Embryonic facial prominence (tissue), 1 donor: Measurements from ENCODE around the gene RICTOR.

Experiments used
- DNase-seq: peaks from one replicate; pipeline ENCODE4 v3.0.0-alpha.2; 2016; ENCODE audit errors: extremely low spot score

The RICTOR gene

DNA sequence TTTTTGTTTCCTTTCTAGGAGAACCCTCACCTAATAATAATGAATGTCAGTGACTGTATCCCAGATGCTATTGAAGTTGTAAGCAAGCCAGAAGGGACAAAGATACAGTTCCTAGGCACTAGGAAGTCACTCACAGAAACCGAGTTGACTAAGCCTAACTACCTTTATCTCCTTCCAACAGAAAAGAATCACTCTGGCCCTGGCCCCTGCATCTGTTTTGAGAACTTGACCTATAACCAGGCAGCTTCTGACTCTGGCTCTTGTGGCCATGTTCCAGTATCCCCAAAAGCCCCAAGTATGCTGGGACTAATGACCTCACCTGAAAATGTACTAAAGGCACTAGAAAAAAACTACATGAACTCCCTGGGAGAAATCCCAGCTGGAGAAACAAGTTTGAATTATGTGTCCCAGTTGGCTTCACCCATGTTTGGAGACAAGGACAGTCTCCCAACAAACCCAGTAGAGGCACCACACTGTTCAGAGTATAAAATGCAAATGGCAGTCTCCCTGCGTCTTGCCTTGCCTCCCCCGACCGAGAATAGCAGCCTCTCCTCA is 141.3 kb downstream of the RICTOR start:
- DNase-seq: no peak

DNA sequence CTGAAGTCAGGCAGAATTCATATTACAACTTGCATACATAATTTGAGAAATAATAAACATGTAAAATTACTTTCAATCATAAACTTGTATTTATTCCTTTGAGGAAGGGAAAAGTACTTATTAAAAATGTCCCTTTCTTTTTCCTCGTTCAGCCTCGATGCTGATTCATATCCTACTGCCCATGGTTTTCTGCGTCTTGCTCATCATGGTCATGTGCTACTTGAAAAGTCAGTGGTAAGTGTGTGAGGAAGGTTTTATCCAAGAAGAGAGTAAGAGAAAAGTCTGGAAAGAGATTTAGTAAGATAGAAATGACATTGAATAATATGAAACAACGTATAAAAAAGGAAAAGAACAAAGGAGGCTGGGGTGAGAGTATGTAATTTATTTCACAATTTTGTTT is 142.5 kb downstream of the RICTOR start:
- no peak for DNase-seq

DNA sequence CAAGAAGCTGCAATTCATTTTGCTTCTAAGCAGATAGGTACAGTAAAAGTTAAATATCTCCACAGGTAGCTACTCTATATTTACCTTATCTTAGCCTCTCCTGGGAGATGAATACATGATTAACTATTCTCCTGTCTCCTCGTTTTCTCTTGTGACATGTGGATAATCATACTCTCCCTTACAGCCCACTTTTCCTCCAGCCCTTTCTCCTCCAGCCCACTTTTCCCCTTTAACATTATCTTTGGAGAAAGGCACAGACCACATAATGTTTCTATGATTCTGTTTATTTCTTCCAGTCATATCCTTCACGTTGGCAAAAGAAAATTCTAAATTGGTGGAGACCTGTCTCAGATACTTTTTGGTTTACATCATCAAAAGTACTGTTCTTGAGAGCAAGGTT is 144.4 kb downstream of the RICTOR start:
- DNase-seq: no peak

DNA sequence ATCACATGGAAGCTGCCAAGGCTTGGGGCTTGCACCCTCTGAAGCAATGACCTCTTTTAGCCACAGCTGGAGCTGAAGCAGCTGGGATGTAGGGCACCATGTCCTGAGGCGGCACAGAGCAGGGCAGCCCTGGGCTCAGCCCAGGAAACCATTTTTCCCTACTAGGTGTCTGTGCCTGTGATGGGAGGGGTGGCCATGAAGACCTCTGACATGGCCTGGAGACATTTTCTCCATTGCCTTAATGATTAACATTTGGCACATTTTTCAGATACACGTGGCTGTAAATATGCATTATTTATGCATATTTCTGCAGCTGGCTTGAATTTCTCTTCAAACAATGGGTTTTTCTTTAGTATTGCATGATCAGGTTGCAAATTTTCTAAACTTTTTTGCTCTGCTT is 146.7 kb downstream of the RICTOR start:
- DNase-seq: no peak

DNA sequence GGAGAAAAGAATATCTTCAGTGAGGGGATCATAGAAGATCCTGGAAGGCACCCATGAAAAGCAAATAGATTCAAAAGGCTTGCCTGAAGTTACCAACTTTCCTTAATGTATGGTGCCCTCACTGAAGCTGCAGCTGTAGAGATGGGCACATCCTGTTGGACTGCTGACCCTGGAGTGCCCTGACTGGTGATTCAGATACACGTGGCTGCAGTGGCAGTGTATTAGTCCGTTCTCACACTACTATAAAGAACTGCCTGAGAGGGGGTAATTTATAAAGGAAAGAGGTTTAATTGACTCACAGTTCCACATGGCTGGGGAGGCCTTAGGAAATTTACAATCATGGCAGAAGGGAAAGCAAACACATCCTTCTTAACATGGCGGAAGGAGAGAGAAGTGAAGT is 148.1 kb downstream of the RICTOR start:
- no peak for DNase-seq

DNA sequence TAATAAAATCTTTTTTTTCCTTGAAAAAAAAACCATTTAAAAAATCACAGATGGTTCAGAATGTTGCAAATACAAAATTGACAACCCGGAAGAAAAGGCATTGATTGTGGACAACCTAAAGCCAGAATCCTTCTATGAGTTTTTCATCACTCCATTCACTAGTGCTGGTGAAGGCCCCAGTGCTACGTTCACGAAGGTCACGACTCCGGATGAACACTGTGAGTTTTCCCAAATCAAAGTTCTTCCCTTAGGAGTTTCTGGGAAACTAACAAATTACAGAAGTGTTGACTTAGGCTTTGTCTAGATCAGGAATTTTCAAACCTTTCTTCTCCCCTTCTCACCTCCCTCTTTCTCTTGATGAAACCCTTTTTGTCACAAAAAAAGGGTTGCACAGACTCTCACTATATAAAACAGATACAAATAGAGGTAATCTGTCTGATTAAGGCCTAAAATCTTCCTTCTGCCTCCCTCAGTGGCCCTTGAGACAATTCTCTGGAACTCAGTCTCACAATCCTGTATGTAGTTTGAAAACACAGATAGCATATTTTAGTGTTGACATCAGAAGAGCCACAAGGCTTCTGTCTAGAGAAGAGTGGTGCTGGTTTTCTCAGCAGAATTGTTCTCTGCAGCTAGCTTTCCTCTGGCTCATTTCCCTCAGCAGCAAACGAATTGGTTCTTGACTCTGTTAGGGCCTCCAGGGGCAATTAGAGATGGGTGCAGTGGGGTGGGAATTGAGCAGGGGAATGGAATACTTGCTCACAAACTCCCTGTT is 148.9 kb downstream of the RICTOR start:
- no peak for DNase-seq

DNA sequence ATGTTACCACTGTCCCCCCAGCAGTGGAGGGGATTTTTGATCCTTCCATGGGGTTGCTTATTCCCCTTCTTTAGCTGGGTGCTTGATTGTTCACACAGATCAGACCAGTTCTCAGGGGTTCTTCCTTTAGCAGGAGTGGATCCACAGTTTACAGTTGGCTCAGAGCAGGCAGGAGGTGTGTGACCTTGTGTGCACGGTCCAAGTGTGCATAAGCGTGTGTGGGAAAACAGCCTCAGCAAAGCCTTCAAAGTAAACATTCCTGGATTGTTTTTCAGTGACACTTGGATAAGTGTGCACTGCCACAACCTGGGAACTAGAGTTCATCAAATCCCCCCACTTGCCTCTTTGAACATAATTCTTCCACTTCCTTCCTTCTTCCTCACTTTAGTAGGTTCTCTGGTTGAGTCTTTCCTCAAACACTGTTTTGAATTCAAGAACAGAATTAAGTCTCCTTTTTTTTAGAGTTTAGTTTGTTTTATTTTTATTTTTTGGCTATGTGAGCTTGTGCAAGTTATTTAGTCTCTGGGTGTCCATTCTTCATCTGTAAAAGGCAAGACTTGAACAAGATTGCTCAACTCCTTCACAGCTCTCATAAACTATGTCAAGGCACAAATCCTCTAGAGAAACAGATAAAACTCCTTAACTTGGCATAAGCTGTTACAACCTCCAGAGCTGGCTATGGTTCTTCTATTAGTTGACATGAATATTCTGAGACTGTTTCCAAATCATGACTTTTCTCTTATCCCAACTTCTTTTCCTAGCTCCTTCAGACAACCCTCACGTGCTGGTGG is 150.3 kb downstream of the RICTOR start:
- no peak for DNase-seq

DNA sequence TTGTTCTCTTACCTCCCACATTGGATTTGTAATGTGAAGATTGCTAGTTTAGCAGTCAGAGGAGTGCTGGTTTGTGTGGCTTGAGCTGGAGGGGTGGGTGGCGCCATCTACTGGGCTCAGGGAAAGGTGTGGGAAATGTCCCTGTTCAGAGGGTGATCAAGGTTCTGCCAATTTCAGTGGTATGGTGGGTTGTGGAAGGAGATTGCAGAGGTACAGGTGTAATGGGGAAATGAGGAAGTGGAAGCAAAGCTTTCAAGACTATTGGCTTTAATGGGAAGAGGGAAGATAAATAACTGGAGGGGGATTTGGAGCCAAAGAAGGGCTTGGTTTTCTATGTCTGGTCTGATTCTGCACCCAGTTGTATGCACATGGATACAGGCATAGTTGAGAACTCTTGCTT is 152.0 kb downstream of the RICTOR start:
- no peak for DNase-seq

DNA sequence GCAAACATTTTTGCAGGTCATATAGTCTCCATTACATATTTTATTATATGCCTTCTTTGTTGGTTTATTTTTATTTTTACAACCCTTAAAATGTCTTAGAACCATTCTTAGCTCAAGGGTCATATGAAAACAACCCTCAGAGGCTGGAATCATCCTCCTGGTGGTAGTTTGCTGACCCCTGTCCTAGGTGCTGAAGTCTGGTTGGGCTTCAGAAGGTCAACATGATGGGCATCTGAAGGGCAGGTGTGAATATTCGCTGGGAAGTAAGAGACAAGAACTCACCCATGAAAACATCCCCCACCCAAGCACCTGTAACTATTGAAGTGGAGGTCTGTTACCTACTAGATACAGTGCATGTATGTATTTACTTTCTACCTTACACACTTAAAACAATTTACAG is 153.0 kb downstream of the RICTOR start:
- DNase-seq: no peak

DNA sequence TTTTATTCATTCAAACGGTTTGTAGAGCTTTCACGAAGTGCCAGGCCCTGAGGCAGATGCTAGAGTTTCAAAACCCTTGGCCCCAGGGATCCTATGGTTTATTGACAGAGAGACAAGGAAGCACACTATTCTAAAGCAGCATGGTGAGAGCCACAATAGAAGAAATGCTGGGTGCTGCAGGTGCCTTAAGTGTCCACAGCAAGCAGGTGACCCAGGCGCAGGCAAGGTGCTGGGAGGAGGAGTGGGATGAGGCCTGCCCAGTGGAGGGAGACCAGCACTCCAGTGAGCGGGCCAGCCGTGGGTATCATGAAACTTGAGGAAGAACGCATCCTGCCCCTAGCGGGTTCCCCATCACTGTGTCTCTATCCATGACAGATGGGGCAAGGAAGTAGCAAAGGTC is 157.4 kb downstream of the RICTOR start:
- DNase-seq: no peak

DNA sequence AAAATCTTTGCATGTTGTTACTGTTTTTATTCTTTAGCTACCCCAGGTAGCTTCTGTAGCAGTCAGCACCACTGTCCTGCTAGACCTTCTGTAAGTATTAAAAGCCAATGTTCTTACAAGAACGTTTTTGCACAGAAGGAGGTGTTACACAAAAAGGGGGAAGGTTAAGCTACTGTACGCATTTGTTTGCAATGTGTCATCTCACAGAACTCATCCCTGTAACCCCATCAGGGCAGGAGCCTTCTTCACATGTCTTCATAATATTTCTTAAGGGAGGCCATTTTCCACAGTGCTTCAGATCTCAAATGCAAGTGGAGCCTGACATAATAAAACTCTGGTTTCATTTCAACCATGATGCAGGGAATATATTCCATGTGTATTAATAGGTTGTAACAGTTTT is 160.5 kb downstream of the RICTOR start:
- DNase-seq: no peak

DNA sequence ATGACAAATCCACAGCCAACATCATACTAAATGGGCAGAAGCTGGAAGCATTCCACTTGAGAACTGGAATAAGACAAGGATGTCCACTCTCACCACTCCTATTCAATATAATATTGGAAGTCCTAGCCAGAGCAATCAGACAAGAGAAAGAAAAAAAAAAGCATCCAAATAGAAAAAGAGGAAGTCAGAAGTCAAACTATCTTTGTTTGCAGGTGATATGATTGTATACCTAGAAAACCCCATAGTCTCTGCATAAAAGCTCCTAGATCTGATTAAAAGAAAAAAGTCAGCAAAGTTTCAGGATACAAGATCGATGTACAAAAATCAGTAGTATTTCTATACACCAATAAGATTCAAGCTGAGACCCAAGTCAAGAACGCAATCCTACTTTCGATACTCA is 162.3 kb downstream of the RICTOR start:
- no peak for DNase-seq

DNA sequence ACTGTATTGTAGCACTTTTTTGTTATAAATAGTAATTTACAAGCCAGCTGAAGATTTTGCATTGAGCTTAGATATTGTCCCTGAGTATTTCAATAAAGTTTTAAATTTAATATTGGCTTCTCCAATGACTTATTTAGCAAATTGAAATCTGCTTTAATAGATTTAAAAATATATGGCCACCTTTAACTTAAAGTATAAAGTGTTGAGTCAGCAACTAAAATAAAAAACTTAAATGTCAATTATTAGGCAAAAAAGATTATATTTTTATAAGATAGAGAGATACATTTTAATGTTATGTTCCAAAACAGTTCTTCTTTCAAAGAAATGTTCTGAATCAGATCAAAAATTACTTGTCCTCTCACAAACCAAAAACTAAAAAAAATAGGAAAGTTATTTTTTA is 167.7 kb downstream of the RICTOR start:
- no peak for DNase-seq

DNA sequence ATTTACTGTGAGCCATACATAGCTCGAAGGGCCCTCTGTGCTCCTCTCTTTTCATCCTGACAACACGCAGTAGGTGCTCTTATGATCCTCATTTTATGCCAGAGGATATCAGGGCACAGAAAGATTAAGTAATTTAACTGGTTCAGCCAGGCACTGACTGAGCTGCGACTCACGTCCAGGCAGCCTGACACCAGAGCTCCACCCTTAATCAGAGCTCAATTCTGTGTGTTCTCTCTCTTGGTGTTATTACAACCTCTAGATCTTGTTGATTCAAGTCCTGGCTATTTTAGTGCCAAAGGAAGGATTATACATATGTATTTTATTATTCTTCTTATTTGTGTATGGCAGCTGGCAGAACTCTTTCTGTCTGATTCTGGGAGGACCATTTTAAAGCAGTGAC is 168.7 kb downstream of the RICTOR start:
- DNase-seq: no peak

DNA sequence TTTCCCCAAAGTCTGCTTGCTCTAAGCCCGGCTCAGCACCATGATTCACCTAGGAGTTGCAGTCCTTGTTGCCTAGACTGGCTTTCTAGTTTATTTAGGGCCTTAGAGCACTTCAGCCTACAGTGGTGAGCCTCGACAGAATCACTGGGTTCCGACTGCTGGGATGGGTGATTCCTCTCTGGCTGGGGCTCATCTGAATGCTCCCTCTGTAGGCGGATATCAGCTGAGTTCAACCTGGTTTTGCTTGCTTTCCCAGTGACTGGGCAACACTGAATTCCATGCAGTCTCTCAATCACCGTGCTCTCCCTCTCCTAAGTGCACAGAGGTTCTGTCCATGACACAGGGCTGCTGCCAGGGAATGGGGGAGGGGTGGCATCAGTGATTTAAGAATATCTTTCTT is 174.3 kb downstream of the RICTOR start:
- no peak for DNase-seq

DNA sequence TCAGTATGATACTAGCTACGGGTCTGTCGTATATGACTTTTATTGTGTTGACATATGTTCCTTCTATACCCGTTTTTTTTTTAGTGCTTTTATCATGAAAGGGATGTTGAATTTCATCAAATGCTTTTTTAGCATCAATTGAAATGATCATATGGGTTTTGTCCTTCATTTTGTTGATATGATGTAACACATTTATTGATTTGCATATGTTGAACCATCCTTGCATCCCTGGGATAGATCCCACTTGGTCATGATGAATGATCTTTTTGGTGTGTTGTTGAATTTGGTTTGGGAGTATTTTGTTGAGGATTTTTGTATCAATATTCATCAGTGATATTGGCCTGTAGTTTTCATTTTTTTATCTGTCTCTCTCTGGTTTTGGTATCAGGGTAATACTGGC is 177.4 kb downstream of the RICTOR start:
- no peak for DNase-seq

DNA sequence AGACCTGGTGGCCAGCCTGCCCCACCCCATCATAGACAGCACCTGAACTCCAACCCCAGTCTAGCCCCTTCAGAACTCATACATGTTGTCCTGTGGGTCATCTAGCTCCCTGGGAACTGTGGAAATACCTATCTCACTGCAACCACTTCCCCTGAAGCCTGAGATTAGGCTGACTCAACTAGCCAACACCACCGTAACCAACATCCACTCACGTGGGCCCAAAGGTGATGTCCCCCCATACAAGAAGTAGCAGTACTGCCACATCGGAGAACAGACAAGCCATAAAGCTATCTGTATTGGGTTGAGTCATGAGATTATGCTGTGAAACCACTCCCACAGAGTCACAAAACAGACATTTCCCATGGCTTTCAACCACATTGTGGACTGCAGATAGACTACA is 181.8 kb downstream of the RICTOR start:
- DNase-seq: no peak

DNA sequence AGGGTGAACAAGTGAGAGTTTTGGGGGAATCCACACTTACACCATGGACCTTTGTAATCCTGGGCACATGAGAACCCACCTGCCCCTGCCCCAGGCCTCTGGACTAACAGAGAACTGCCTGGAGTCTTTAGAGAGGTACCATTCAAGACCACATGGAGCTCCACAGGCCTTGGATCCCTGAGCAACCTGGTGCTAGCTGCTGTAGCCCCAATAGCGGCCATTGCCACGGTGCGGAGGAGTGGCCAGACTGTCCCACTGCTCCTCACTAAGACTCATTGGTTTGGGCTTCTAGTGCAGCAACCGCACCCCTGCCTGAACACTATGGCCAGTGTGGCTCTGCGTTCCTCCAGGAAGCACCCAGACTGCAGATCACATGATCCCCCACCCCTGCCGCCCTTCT is 182.6 kb downstream of the RICTOR start:
- DNase-seq: no peak

DNA sequence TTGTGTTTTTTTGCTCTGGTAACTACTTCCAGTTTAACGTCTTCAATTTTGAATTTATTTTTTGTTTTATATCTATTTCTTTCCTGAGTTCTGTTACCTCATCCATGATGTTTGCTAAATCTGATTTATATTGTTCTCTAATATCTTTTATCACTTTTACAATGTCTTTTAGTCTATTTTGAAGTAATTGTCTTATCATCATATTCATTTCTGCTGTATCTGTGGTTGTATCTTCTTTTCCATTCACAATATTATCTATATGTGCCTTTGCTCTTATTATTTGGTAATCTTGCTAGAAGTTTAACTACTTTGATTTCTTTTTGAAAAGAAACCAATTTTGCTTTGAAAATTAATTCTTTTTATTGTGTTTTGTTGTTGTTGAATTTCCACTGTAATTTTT is 184.8 kb downstream of the RICTOR start:
- no peak for DNase-seq

DNA sequence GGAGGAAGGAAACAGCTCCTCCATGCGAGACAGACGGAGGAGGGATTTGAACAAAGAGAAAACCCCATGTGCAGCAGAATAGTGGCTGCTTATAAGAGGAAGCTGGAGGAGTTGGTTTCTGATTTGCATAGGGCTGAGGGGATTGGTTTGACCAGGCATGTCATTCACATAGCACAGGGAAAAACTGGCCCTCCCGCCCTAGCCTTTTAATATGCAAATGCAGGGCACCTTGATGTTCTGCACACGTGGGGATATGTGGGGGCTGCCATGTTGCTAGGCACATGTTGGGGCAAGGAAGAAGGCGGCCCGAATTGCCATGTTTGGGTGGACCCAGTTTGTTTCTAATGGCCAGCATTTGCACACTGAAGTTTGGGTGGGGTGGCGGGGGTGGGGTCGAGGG is 186.2 kb downstream of the RICTOR start:
- DNase-seq: no peak
